ENCODE data around the gene FREY1. TPM values are rescaled to one million over a fixed set of nuclear protein-coding genes. Genes with fewer than 3 reads are reported as not detected.

Gene FREY1
- total and polyA plus RNA-seq, 2 of the 4 experiments (the other 2 are of a cell fraction): 0.21 TPM; not detected in 1

DNA sequence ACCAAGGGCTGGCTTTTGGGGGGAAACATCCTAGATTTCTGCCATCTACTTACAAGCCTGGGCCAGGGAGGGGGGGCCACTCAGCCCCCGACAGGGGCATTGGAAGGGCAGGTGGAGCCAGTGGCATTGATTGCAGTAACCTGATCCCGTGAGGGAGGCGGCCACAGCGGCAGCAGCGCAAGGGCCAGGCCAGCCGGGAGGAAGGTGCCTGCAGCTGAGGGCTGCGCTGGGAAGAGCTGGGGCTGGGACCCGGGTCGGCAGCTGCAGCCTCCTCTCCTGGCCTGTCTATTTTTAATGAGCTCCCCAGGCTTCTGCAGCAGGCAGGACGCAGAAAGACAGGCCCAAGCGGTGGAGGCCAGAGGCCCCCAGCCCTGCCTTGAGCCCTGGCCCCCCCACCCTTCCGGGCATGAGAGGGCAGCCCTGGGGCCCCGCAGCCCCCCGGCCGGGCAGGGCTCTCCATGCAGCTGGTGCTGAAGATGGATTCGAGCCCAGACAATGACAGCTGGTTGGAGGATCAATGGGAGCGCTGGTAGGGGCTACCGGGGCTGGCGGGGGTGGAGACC is 10.6 kb downstream of the FREY1 start:
- Histone ChIP-seq H3K4me1 (ENCODE audit: control insufficient read depth, insufficient read depth, low read length) (peaks cover 7% of the 10 kb centered on the region; the same call in 1 of the 2 replicates), H3K4me2 (ENCODE audit: low read depth, low read length) (no peak overlapping the region), H3K27ac (ENCODE audit: insufficient read depth, low read length) (no peak overlapping the region), H4K91ac (ENCODE audit: insufficient read depth, low read depth, low read length) (no peak overlapping the region), H3K23ac (ENCODE audit: low read depth, low read length) (no peak overlapping the region), H3K79me1 (ENCODE audit: low read depth in 1 of 2, low read length in 2 of 2) (peaks cover 0 to 4% of the 10 kb centered on the region in 2 experiments; a peak in 1 of 4 replicates), H3K27me3 (ENCODE audit: control insufficient read depth, insufficient read depth, low read length) (peaks cover 38% of the 10 kb centered on the region), H3K9ac (ENCODE audit: low read depth, low read length) (no peak overlapping the region), H3K9me1 (ENCODE audit: insufficient read depth, low read length) (no peaks in the 10 kb centered on the region; the same call in 1 of the 2 replicates), H3K56ac (ENCODE audit: extremely low read depth, insufficient read depth, low read length) (no peak overlapping the region), H2AK5ac (ENCODE audit: low read depth, low read length) (no peak overlapping the region), H2BK5ac (ENCODE audit: low read depth, low read length, poor library complexity, severe bottlenecking) (no peak overlapping the region), H4K5ac (ENCODE audit: low read depth, low read length) (no peak overlapping the region), H4K8ac (ENCODE audit: low read depth in 2 of 2, low read length in 2 of 2) (no peak overlapping the region), H2BK20ac (ENCODE audit: low read depth, low read length) (no peak overlapping the region), H3K4ac (ENCODE audit: low read depth, low read length) (no peak overlapping the region), H3K36me3 (ENCODE audit: control insufficient read depth, insufficient read depth, low read length) (no peaks in the 10 kb centered on the region), H3K18ac (ENCODE audit: low read depth, low read length) (no peak overlapping the region), H2BK120ac (ENCODE audit: low read depth, low read length) (no peak overlapping the region), H2AK9ac (replicated peaks; ENCODE audit: low read depth, low read length, poor library complexity) (no peak overlapping the region), H2AFZ (replicated peaks; ENCODE audit: low read length, poor library complexity) (no peak overlapping the region), H3K9me3 (ENCODE audit: control insufficient read depth, insufficient read depth, low read length) (no peaks in the 10 kb centered on the region), H4K20me1 (ENCODE audit: insufficient read depth, low read length) (peaks cover 18% of the 10 kb centered on the region), H2BK15ac (ENCODE audit: low read depth, low read length) (no peak overlapping the region), H3K14ac (replicated peaks; ENCODE audit: low read depth, low read length) (no peak overlapping the region), H3K4me3 (ENCODE audit: insufficient read depth, low read depth, low read length) (no peak overlapping the region)
- intact Hi-C loops (cut with micrococcal nuclease) (no loop called here), in situ Hi-C loops (cut with MboI; ENCODE audit: low sequenced_read_pairs) (no loop called here), dilution Hi-C loops (cut with HindIII; ENCODE audit: low sequenced_read_pairs, unreplicated experiment) (no loop called here)
- POLR2A ChIA-PET (ENCODE audit: unreplicated experiment): no interaction called here
- 4% methylated on average over 13 of the region's 19 CpGs; no CpG with 5 or more reads in 1 of the 2 experiments for WGBS, 2 experiments (ENCODE audit: extremely low coverage in 2 of 2, insufficient read length in 1 of 2)
- no peak for ATAC-seq (ENCODE audit: low read depth)
- BruUV-seq (replicated peaks): no TSS peak
- CTCF ChIA-PET: no interaction called here
- no peak for DNase-seq
- TF ChIP-seq, protein P1, sequence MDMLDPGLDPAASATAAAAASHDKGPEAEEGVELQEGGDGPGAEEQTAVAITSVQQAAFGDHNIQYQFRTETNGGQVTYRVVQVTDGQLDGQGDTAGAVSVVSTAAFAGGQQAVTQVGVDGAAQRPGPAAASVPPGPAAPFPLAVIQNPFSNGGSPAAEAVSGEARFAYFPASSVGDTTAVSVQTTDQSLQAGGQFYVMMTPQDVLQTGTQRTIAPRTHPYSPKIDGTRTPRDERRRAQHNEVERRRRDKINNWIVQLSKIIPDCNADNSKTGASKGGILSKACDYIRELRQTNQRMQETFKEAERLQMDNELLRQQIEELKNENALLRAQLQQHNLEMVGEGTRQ (IDR thresholded peaks at IDR 0.05; ENCODE audit: low read depth, low read length): no peak
- TF ChIP-seq CHD1 (IDR thresholded peaks at IDR 0.05; ENCODE audit: low read depth, low read length) (no peak), FOS (IDR thresholded peaks at IDR 0.05; ENCODE audit: low read depth, low read length) (no peak), MXI1 (IDR thresholded peaks at IDR 0.05; ENCODE audit: borderline replicate concordance, low read depth, low read length) (no peak)
